COLO829 (cell line): ENCODE results near the gene DOCK10.

ENCODE experiments used
- DNase-seq: peaks from one replicate; pipeline ENCODE4 v3.0.0; 2012; ENCODE audit warnings: low spot score

Gene DOCK10

GRCh38 chr2:224976629-224977525 lies 65.4 kb downstream of the DOCK10 start:
- no peak for DNase-seq

GRCh38 chr2:224975761-224976160 lies 66.5 kb downstream of the DOCK10 start:
- no peak for DNase-seq

- DNase-seq: peak; percentile 37
Observed at GRCh38 chr2:224973112-224974016, 68.9 kb downstream of the DOCK10 start.

GRCh38 chr2:224971214-224971613 lies 71.1 kb downstream of the DOCK10 start:
- DNase-seq: no peak

GRCh38 chr2:224970311-224970710 lies 72.0 kb downstream of the DOCK10 start:
- no peak for DNase-seq

GRCh38 chr2:224969633-224970260 lies 72.5 kb downstream of the DOCK10 start:
- DNase-seq: no peak

GRCh38 chr2:224969095-224969494 lies 73.2 kb downstream of the DOCK10 start:
- DNase-seq: no peak

GRCh38 chr2:224968051-224968450 lies 74.2 kb downstream of the DOCK10 start:
- no peak for DNase-seq

- no peak for DNase-seq
Observed at GRCh38 chr2:224966613-224967012, 75.7 kb downstream of the DOCK10 start.

GRCh38 chr2:224959556-224959955 lies 82.7 kb downstream of the DOCK10 start:
- no peak for DNase-seq

- no peak for DNase-seq
Observed at GRCh38 chr2:224958873-224959272, 83.4 kb downstream of the DOCK10 start.

- peak; percentile 73 for DNase-seq
Observed at GRCh38 chr2:224958462-224958857, 83.8 kb downstream of the DOCK10 start.

GRCh38 chr2:224957540-224958461 lies 84.5 kb downstream of the DOCK10 start:
- peak; percentile 12 for DNase-seq

- no peak for DNase-seq
Observed at GRCh38 chr2:224956706-224957105, 85.6 kb downstream of the DOCK10 start.

- DNase-seq: no peak
Observed at GRCh38 chr2:224954980-224955379, 87.3 kb downstream of the DOCK10 start.

- no peak for DNase-seq
Observed at GRCh38 chr2:224952936-224953657, 89.2 kb downstream of the DOCK10 start.

- no peak for DNase-seq
Observed at GRCh38 chr2:224951723-224952481, 90.4 kb downstream of the DOCK10 start.

GRCh38 chr2:224948859-224949258 lies 93.4 kb downstream of the DOCK10 start:
- DNase-seq: peak; percentile 51

GRCh38 chr2:224948005-224948404 lies 94.3 kb downstream of the DOCK10 start:
- DNase-seq: no peak

GRCh38 chr2:224947566-224947965 lies 94.7 kb downstream of the DOCK10 start:
- DNase-seq: no peak
